Keratinocyte (primary cell): Measurements from ENCODE around the gene DPF3.

Experiments
- CTCF ChIP-seq, 3 experiments: IDR thresholded peaks in 1 of 3; conservative IDR thresholded peaks in 1 of 3; optimal IDR thresholded peaks in 1 of 3; 2 replicates in 2 of 3; 3 replicates in 1 of 3; pipeline versions ENCODE3 to v1.5.1; 2011; ENCODE audit warnings: low read length in 3 of 3, mild to moderate bottlenecking in 3 of 3, moderate library complexity in 2 of 3, control low read depth in 1 of 3, inconsistent platforms in 1 of 3; ENCODE audit not compliant: insufficient read depth in 2 of 3; ENCODE audit errors: extremely low read depth in 1 of 3
- EZH2 ChIP-seq: IDR thresholded peaks from one replicate; pipeline ENCODE4 v1.6.1; 2012; ENCODE audit warnings: inconsistent platforms, mild to moderate bottlenecking, low read length, moderate library complexity

DNA sequence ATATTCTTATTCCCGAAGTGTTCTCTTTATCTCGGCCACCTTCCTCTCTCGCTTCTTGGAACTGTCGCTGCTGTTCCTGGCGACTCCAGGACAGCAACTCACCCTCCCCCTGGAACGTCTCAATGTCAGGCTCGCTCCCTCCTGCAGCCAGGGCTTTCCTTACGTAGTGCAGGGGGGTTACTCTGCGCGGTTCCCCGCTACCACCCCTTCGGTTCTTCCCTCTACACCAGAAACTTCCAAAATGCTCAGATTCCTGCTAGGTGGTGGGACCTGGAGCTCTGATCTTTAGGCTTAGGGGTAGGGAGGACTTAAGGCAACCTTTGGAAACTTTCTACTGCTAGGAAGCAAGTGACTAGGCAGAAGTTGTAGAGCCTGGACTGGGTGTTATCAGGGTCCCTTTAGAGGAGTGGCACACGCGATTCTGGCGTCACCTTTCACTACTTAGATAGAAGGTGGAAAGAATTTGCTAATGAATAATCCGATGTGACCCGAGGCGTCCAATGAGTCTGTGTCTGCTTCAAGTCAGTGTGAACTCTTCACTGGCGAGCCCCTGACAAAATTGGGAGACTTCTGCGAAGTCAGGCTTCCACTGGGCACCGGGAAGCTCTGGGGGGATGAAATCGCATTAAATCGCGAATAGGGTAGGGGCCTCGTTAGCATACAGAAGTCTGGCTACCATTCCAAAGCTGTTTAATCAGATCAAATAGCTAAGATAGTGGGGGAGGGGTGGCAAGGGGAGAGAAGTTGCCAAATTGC is 900 bp upstream of the DPF3 start:
- TF ChIP-seq CTCF (optimal IDR thresholded peaks at IDR 0.05 in 1 of 3, IDR thresholded peaks at IDR 0.05 in 1 of 3, conservative IDR thresholded peaks at IDR 0.05 in 1 of 3; ENCODE audit: extremely low read depth in 1 of 3, insufficient read depth in 2 of 3, low read length in 3 of 3), result no peak
- TF ChIP-seq EZH2, result no peak
